Smooth muscle cell of the brain vasculature (primary cell): ENCODE measurements around the gene NTSR2.
"Not testable (repeated sequence)": the region's sequence is repeated elsewhere in the genome, so short reads cannot be mapped to it uniquely, and the experiment has no call there.

Source experiments
- DNase-seq: peaks from one replicate; pipeline ENCODE4 v3.0.0-alpha.2; 2012; ENCODE audit warnings: low read depth, low spot score

Gene NTSR2

GRCh38 chr2:11679486-11680181 lies 9.6 kb upstream of the NTSR2 start:
- DNase-seq: no peak

DNA sequence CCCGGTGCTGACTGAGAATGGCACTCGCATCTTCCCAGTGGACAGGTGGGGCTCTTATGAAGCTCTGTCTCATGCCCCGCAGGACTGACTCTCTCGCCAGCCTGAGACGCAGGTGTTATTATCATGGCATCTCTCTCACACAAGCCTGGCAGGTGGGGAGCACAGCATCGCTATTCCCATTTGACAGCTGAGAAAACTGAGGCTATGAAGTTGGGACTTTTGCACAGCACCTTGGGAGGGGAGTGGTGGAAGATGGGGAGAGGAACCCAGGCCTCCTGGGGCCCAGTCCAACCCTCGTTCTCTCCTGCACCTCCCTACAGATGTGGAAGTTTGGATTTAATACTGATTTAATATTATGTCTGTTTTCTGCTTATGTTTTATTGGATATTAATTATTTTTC lies 9.0 kb upstream of the NTSR2 start:
- no peak for DNase-seq

DNA sequence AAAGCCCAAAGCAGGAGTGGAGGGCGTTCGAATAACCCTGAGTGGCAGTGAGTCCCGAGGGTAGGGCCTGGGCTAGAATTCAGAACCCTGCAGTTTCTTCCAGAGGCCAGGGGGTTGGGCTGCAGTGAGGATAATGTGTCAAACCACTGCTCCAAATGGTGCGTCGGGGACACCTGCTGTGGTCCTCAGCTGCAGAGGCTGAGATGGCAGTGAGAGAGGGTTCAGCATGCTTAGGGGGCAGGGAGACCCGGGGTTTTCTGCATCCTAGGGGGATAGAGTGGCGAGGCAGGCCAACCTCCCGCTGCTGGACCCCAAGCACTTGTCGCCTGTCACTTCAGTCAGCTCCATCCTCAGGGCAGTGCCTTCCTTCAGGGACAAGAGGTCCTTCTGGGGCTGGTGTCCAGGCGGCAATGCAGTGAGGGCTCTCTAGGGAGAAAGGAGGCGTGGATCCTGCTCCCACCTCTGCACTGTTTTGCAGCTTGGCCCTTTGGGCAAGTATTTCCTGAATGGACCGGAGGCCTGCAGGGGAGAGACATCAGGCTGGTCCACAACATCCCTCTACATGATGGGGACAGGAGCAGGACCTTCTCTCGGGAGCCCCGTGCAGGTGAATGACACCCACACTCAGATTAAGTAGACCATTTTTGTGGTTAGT lies 8.4 kb upstream of the NTSR2 start:
- DNase-seq: no peak

DNA sequence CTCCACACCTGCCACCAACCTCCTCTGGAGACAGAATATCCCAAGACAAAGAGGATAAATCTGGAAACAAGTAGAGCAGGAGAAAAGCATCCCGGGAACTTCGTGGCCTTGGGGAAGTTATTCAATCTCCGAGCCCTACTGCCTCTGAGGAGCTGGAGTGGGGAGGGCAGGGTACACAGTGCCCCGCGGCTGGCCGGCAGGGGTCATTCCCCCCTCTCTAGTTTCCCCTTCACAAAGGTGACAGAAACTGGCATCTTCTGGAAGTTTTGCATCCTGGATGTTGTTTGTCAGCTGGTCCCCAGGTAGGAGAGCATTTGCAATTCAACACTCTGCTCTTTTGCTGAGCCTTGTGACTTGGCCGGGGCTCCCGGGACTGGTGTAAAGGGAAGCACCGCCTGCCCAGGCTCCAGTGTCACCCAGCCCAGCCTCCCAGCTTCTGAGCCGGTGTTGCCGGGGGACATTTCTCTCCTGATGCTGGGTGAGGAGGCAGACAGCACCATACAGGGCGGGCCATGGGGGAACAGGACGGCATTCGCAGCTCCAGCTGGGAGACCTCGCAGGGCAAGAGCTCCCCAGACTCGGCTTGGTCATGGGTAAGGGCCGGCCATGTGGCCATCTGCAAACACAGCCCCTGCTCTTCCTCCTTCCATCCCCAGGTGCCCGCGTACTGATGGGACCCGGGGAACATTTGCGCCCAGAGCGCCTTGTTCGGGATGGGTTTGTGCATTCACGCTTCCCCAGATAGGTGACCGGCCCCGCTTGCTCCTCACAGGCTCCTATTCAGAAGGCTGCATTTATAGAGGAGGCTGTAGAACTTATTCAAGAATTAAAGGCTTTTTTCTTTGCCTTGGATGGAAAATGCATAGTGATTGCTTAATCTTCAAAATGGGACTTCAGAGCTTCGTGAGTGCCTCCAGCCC lies 7.4 kb upstream of the NTSR2 start:
- DNase-seq: no peak

DNA sequence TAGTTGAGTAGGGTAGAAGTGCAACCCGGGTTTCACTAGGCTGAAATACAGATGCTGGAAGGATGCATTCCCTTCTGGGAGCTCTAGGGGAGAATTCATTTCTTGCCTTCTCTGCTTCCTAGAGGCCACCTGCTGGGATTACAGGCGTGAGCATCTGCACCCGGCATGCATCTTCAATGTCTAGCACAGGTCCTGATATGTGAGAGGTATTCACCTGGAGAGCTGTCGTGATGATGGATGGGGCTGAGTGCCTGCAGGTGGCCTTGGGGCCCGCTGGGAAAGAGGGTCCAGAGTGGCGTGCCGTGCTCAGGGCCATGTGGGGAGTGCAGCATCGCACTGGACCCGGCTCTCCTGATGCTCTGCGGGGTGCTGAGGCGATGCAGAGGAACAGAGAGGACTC lies 6.6 kb upstream of the NTSR2 start:
- DNase-seq: no peak

DNA sequence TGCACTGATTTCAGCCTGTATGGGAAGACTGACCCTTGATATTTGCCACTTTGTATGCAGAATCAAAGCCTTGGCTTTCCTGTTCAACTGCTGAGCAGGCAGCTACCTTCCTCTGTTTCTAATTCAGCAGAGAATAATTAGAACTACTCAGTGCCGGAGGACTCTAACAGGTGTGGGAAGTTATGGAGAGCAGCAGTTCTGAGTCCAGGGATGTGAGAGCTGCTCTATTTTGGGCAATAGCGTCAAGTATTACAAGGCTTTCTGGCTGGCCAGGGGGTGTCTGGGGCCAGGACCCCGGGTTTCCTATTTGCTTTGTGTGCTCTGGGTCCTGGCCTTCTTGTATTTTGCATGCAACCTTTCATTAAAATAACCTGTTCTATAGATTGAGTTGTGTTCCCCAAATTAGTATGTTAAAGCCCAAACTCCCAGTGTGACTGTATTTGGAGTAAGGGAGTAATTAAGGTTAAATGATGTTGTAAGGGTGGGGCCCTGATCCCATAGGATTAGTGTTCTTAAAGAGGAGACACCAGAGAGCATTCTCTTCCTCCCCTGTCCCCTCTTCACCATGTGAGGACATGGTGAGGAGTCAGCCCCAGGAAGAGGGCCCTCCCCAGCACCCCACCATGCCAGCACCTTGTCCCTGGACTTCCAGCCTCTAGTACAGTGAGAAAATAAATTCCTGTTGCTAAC lies 5.6 kb upstream of the NTSR2 start:
- DNase-seq: no peak

- no peak for DNase-seq
Observed at GRCh38 chr2:11674983-11675382, 5.0 kb upstream of the NTSR2 start.

- no peak for DNase-seq
Observed at GRCh38 chr2:11672407-11672806, 2.4 kb upstream of the NTSR2 start.

DNA sequence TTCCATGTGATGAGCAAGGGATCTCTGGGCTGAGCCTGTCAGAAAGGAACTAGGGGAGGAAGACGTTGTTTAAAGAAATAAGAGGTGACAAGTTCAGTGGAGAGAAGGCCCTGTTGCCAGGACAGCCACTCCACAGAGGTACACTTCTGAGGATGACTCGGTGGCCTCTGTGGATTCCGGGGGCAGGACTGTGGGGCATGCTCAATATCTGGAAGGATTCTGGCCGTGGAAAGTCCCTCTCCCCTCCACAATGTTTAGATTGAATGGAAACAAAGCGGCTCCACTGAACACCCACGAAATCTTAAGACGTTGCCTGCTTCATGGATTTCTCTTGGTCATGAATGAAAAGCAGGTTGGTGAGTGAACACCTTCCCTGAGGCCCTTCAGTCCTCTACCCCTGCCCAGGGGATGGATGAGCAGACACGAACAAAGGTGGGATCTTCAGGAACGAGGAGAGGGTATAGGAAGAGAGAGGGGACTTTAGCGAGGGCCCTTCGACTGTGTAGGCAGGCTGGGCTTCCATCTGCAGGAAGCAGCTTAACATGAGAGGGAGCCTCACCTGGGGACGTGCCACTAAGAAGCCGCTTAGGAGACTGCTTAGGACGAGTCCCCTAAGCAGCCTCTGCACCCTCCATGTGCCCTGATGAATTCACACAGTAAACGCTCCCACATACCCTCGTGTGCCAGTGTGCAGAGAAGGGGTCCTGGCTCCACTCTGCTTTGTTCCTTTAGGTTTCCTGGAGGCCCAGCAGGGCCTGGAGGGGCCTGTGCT lies 1.9 kb downstream of the NTSR2 start:
- no peak for DNase-seq

DNA sequence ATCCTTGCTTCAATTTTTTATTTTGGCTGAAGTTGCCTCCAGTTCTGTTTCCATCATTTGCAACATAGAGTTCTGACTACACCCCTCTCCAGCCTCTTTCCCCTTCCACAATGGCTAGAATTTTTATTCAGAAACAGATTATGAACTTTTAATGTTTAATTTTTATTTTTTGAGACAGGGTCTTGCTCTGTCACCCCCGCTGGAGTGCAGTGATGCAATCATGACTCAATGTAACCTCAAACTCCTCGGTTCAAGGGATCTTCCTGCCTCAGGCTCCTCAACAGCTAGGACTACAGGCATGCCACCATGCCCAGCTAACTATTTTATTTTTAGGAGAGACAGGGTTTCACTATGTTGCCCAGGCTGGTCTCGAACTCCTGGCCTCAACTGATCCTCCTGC lies 2.8 kb downstream of the NTSR2 start:
- no peak for DNase-seq

DNA sequence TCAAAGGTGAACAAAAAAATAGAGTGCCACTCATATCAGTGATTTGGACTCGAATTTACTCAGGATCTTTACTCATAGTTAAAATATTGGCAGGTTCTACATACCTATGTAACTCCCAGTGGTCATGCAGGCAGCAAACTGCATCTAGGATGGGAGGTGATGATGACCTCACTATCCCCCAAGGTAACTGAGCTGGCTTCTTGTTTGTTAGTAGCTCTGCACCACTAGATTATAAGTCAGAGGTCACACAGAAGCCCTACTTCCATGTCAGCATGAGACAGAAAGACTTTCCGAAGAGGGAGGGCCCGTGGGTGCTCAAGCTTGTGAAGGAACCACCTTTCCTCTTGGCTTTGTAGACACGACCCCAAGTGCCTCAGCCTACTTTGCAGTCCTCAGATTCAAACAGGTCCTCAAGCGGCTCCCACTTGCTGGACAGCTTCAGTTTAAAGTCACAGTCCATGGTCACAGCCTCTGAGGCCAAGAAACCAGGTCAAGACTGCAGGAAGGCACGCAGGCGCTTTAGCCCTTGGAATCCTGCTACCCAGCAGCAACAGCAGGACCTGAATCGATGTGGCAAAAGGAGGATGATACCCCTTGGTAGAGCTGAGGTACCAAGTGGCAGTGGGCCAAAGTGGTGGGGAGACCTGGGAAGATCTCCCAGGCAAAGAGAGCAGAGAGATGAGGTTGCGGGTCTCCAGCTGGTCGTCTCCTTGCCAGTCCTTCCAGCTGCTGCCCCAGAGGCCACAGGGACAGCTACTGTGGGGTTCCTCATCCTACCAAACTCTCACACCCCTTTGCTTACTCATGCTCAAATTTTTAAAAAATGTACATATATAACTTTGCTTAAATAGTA lies 4.3 kb downstream of the NTSR2 start:
- no peak for DNase-seq

DNA sequence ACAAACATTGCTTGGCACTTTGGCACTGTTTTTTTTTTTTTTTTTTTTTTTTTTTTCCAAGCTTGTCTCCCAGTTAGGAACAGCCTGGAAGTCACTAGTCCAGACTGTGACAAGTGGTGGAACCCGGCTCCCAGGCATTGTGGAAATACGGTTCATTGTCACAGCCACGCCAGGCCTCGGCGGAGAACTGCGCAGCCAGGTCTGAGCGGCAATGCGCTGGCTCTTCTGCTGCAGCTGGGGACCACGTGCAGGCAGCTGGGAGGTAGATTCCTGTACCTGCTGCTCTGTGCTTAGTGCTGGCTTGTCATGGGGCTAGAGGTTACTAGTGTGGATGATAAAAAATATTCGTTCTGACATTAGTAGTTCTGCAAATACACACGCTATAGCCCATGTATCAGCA lies 5.0 kb downstream of the NTSR2 start:
- no peak for DNase-seq

DNA sequence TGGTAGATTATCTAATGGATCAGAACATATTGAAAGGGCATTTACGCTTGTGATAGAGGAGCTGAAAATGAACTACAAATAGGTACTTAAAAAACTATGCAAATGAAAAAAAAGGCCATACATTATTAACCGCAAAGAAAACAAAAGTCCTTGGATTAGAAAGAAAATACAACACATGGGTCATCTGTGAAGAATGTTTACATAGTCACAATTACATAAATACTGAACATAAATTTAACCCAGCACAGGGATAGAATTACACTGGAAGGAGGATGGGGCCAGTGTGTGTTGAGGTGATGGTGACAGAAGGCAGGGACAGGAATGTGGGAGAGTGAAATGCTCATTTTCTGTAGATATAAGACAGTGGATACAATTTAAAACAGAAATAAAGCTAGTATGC lies 6.6 kb downstream of the NTSR2 start:
- DNase-seq: no peak

DNA sequence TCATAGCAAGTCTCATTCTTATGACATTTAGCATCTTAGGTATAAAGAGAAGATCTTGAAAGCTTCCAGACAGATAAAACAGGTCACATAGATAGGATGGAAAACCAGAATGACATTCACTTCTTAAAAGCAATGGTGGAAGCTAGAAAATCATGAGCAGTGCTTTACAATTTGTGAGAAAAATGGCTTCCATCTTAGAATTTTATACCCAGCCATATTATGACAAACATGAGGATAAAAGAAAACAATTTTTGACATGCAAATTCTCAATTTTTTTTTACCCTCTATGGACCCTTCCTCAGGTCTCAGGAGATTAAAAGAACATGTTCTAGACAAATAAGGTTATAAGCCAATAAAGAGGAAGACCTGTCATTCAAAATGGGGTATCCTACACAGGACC lies 7.1 kb downstream of the NTSR2 start:
- DNase-seq: no peak

- no peak for DNase-seq
Observed at GRCh38 chr2:11661891-11662435, 8.0 kb downstream of the NTSR2 start.

DNA sequence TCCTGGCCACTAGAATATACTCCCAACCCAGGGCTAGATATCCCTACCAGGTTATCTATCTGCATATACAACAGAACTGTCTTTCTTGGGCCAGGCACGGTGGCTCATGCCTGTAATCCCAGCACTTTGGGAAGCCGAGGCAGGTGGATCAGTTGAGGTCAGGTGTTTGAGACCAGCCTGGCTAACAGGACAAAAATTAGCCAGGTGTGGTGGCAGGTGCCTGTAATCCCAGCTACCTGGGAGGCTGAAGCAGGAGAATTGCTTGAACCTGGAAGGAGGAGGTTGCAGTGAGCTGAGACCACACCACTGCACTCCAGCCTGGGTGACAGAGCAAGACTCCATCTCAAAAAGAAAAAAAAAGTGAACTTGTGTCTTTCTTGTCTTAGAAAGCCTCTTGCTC lies 9.6 kb downstream of the NTSR2 start:
- DNase-seq: not testable (repeated sequence)

GRCh38 chr2:11659851-11660250 lies 10.1 kb downstream of the NTSR2 start:
- DNase-seq: no peak

- no peak for DNase-seq
Observed at GRCh38 chr2:11659115-11659475, 10.9 kb downstream of the NTSR2 start.

DNA sequence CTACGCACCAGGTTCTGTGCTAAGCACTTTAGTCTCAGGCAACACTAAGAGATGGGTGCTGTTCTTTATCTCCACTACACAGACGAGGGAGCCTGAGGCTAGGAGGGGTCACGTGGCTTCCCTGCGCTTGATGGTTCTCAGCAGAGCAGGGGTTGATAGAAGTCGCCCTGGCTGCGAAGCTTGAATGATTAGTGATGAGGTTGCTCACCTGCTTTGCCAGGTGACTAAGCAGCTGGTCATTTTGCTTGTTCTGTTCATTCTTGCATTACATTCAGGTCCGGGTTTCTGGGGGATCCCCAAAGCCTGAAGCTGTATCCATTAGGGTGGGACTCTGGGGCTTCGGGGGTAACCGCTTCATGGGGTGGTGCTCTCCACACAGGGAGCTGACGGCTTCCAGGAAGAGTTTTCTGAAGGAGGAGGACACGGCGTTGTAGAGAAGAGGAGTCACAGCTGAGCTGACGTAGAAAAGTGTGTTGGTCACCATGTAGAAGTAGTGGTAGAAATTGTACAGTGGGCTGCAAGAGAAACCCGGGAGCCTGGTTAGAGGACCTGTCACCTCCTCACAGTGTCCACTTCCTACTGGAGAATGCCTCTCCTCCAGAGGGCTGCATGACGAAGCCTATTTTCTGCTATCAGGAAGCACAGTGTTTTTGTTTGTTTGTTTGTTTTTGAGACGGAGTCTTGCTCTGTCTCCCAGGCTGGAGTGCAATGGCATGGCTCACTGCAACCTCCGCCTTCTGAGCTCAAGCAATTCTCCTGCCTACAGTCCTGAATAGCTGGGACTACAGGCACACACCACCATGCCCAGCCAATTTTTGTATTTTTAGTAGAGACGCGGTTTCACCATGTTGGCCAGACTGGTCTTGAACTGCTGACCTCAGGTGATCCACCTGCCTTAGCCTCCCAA lies 11.5 kb downstream of the NTSR2 start:
- DNase-seq: no peak
